Endothelial cell of umbilical vein (primary cell): ENCODE results near the gene STX4.

ENCODE experiments used
- CTCF ChIP-seq, 2 donors: IDR thresholded peaks; 1 replicate in 1 of 2; 2 replicates in 1 of 2; pipeline ENCODE4 v1.5.1; 2011; ENCODE audit warnings: low read length in 2 of 2, mild to moderate bottlenecking in 2 of 2, moderate library complexity in 2 of 2, control low read depth in 1 of 2, inconsistent platforms in 1 of 2, low read depth in 1 of 2; ENCODE audit not compliant: insufficient read depth in 1 of 2; ENCODE audit errors: extremely low read depth in 1 of 2
- EZH2 ChIP-seq: IDR thresholded peaks from 2 replicates; pipeline ENCODE4 v1.6.1; 2012; ENCODE audit warnings: borderline replicate concordance, low read depth, mild to moderate bottlenecking, moderate library complexity, low read length, inconsistent platforms; ENCODE audit not compliant: severe bottlenecking
- POLR2A ChIP-seq: IDR thresholded peaks from 2 replicates; pipeline ENCODE4 v1.6.1; 2012; ENCODE audit warnings: low read depth, mild to moderate bottlenecking, control low read depth, low read length
- POLR2AphosphoS5 ChIP-seq: IDR thresholded peaks from 2 replicates; pipeline ENCODE4 v1.6.1; 2012; ENCODE audit warnings: low read depth, mild to moderate bottlenecking, control low read depth, low read length, moderate library complexity; ENCODE audit not compliant: insufficient read depth

GRCh38 chr16:31080756-31081419 is 47.5 kb downstream of the STX4 start:
- TF ChIP-seq CTCF (IDR thresholded peaks at IDR 0.05; ENCODE audit: extremely low read depth in 1 of 2, insufficient read depth in 1 of 2, low read depth in 1 of 2, low read length in 2 of 2) (no peak), EZH2 (no peak), POLR2A (no peak), POLR2AphosphoS5 (no peak)
